Adrenal gland (tissue), 12 donors: ENCODE data around the gene TAF6. TPM values are rescaled to one million over a fixed set of nuclear protein-coding genes. Genes with fewer than 3 reads are reported as not detected.

ENCODE experiments used
- DNase-seq, 7 donors: peaks; one replicate each; pipeline ENCODE4 v3.0.0-alpha.2; 2019 to 2020
- H3K27ac ChIP-seq, 5 donors: fragments of 200-600 bp; sonication (generic) in 4 of 5; 1 replicate in 3 of 5; 2 replicates in 2 of 5; pipeline versions ENCODE4 v1.5.1 to v1.8.0; 2016 to 2020; ENCODE audit warnings: mild to moderate bottlenecking in 1 of 5
- H3K27me3 ChIP-seq: fragments of 200-600 bp; 2 replicates; pipeline ENCODE4 v1.8.0; 2021
- H3K36me3 ChIP-seq, 2 donors: fragments of 200-600 bp; replicated peaks in 1 of 2; 1 replicate in 1 of 2; 2 replicates in 1 of 2; pipeline versions ENCODE4 v1.5.1 to v1.8.0; 2018 to 2022
- H3K4me1 ChIP-seq, 2 donors: fragments of 200-600 bp; replicated peaks in 1 of 2; 1 replicate in 1 of 2; 2 replicates in 1 of 2; pipeline versions ENCODE4 v1.5.1 to v1.8.0; 2018 to 2021
- H3K4me3 ChIP-seq, 4 donors: fragments of 200-600 bp; sonication (generic) in 3 of 4; one replicate each; pipeline ENCODE4 v1.5.1; 2016 to 2018
- H3K9me3 ChIP-seq, 3 donors: fragments of 200-600 bp; sonication (generic) in 1 of 3; replicated peaks in 1 of 3; 1 replicate in 2 of 3; 2 replicates in 1 of 3; pipeline versions ENCODE4 v1.5.1 to v1.8.0; 2016 to 2021
- CTCF ChIP-seq, 6 experiments: fragments of 450-650 bp in 4 of 6; fragments of 200-600 bp in 2 of 6; sonication (generic) in 1 of 6; IDR thresholded peaks; 1 replicate in 5 of 6; 2 replicates in 1 of 6; pipeline versions ENCODE4 v1.5.1 to v1.8.0; 2016 to 2021; ENCODE audit warnings: antibody characterized with exemption in 6 of 6, mild to moderate bottlenecking in 2 of 6, moderate library complexity in 1 of 6
- POLR2A ChIP-seq, 2 donors: fragments of 450-650 bp; IDR thresholded peaks; one replicate each; pipeline ENCODE4 v1.6.1; 2017; ENCODE audit warnings: antibody characterized with exemption in 2 of 2, mild to moderate bottlenecking in 2 of 2, moderate library complexity in 1 of 2
- WGBS, 4 donors: extraction: QIAGEN DNeasy Blood & Tissue Kit in 2 of 4; methylation state at CpG; one replicate each; pipeline versions ENCODE4 v1.1.5 to v1.1.7; 2013 to 2017; 5-methylcytosine and 5-hydroxymethylcytosine counted together
- intact Hi-C, 2 donors: fragments of 100-400 bp; cut with DNase I; formaldehyde crosslinking; loops; one replicate each; pipeline versions ENCODE4 v1.14.1 to v1.15.0; 2022 to 2023
- polyA plus RNA-seq, 3 donors: library from polyadenylated mRNA; stranded (reverse); fragments of 200-250 nt in 2 of 3; fragments of 350-450 nt in 1 of 3; fragmentation: Illumina TruSeq in 1 of 3; extraction: RNeasy Lipid Tissue Mini Kit (QIAGEN cat#74804) in 1 of 3; gene quantifications; one replicate each; pipeline ENCODE4 v1.2.3, GENCODE V29; 2013 to 2014
- total RNA-seq, 9 donors: library from RNA; depleted of rRNA in 4 of 9; stranded (reverse); fragments of >200 nt in 4 of 9; fragments of 120-200 nt in 1 of 9; fragmentation: NEBNext Ultra II Directional in 1 of 9; extraction: Animal tissue kit (Norgen Biotek cat#: 25700) in 1 of 9; gene quantifications; one replicate each; pipeline versions ENCODE4 v1.1.0 to v1.2.4, GENCODE V29; 2013 to 2023
- donor health status: healthy with polysubstance abuse.
- donor health status: Bipolar disorder and iron deficiency.
- donor health status: DM: yes; HTN: yes; CAD: no.
- donor health status: DM: no; HTN: no; CAD: no.
- donor health status: DM: no; HTN: no; CAD: no.
- donor health status: DM: yes; HTN: yes; CAD: no.

The TAF6 gene
- total and polyA plus RNA-seq, 12 donors, result 16.0 to 141 (median 68.7) TPM

DNA sequence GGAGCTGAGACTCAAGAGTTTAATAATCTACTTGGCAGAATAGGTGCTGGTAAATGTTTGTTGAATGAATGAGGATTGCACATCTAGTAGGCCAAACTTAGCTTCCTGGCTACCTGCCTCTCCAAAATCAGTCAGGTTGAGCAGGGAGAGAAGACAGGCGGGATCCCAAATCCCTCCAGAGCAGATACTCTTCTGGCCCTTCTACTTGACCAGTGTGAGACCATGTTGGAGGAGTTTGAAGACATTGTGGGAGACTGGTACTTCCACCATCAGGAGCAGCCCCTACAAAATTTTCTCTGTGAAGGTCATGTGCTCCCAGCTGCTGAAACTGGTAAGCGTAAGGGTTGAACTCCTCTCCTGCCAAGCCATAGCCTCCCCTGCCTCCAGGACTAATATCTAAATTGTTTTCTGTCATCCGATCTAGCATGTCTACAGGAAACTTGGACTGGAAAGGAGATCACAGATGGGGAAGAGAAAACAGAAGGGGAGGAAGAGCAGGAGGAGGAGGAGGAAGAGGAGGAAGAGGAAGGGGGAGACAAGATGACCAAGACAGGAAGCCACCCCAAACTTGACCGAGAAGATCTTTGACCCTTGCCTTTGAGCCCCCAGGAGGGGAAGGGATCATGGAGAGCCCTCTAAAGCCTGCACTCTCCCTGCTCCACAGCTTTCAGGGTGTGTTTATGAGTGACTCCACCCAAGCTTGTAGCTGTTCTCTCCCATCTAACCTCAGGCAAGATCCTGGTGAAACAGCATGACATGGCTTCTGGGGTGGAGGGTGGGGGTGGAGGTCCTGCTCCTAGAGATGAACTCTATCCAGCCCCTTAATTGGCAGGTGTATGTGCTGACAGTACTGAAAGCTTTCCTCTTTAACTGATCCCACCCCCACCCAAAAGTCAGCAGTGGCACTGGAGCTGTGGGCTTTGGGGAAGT, 5.4 kb upstream of the TAF6 start:
- TF ChIP-seq CTCF (IDR thresholded peaks at IDR 0.05) (no peak), POLR2A (IDR thresholded peaks at IDR 0.05) (no peak)
- H3K27ac ChIP-seq, result peak overlapping the region in 1 of 5 donors; percentile 17
- WGBS, 4 donors, result 70 to 84% (median 81%) methylated on average over 4 of the region's 4 CpGs
- no peaks in the 10 kb centered on the region for H3K9me3 ChIP-seq
- H3K27me3 ChIP-seq, result no peaks in the 10 kb centered on the region
- H3K4me3 ChIP-seq, result no peak overlapping the region
- no peaks in the 10 kb centered on the region for H3K36me3 ChIP-seq
- peaks cover 20 to 36% of the 10 kb centered on the region in 2 donors for H3K4me1 ChIP-seq
- intact Hi-C loops, result no loop called here
- DNase-seq, result no peak

DNA sequence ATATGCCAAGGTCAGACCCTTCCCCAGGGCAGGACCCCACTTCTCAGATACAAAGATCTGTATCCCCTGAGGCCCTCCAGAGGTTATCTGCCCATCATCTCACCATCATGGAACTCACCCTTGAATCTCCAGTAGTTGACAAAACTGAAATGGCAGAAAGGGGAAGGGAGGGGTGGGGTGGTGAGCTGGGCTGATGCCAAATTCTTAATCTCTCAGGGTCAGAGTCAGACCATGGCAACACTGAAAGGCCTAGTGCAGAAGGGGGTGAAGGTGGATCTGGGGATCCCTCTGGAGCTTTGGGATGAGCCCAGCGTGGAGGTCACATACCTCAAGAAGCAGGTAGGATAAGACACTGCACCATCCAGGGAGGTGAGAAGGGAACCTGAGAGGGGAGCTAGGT, 3.4 kb upstream of the TAF6 start:
- Histone ChIP-seq H3K9me3 (no peaks in the 10 kb centered on the region), H3K27ac (no peak overlapping the region), H3K36me3 (no peaks in the 10 kb centered on the region), H3K4me1 (peaks cover 19 to 32% of the 10 kb centered on the region in 2 donors), H3K4me3 (no peak overlapping the region), H3K27me3 (no peaks in the 10 kb centered on the region)
- peak in 2 of 7 donors; percentile 45 to 55 for DNase-seq
- no peak for TF ChIP-seq POLR2A (IDR thresholded peaks at IDR 0.05)
- no peak for TF ChIP-seq CTCF (IDR thresholded peaks at IDR 0.05)
- intact Hi-C loops, result no loop called here
- 80 to 100% (median 87%) methylated on average over 1 of the region's 1 CpG for WGBS, 4 donors

DNA sequence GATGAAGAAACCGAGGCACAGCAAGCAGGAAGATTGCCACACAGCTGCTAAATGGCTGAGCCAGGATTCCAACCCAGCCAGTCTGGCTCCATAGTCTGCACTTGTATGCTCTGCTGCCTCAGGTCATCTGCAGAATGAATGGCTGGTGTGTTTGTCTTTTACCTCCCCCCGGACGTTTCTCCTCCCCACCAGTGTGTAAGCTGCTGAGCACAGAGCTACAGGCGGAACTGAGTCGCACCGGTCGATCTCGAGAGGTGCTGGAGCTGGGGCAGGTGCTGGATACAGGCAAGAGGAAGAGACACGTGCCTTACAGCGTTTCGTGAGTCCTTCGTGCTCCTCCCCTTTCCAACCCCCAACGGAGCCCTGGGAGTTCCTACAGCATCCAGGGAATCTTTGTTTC, 2.9 kb upstream of the TAF6 start:
- WGBS, 4 donors, result 35 to 56% (median 49%) methylated on average over 13 of the region's 13 CpGs
- Histone ChIP-seq H3K4me1 (peaks cover 18 to 29% of the 10 kb centered on the region in 2 donors), H3K9me3 (no peaks in the 10 kb centered on the region), H3K27ac (no peak overlapping the region), H3K27me3 (no peaks in the 10 kb centered on the region), H3K4me3 (no peak overlapping the region), H3K36me3 (no peaks in the 10 kb centered on the region)
- TF ChIP-seq CTCF (IDR thresholded peaks at IDR 0.05) (no peak), POLR2A (IDR thresholded peaks at IDR 0.05) (no peak)
- intact Hi-C loops, result no loop called here
- no peak for DNase-seq

DNA sequence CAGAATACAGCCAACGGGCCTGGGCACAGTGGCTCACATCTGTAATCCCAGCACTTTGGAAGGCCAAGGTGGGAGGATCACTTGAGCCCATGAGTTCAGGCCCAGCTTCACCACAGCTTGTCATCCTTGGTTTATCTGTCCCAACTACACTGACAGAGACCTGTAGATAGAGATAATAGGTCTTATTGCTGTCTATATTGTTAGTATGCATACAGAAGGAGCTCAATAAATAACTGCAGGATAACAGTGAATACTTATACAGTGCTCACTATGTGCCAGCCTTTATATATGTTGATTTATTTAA, 1.5 kb upstream of the TAF6 start:
- Histone ChIP-seq H3K4me1 (peaks cover 13 to 21% of the 10 kb centered on the region in 2 donors), H3K4me3 (no peak overlapping the region), H3K27ac (peak overlapping the region in 2 of 5 donors; percentile 85 to 94), H3K36me3 (no peaks in the 10 kb centered on the region), H3K9me3 (no peaks in the 10 kb centered on the region), H3K27me3 (no peaks in the 10 kb centered on the region)
- no peak for DNase-seq
- TF ChIP-seq POLR2A (IDR thresholded peaks at IDR 0.05), result no peak
- WGBS, 4 donors, result 16 to 29% (median 23%) methylated on average over 1 of the region's 1 CpG
- intact Hi-C loops, result no loop called here
